ENCODE measurements around the gene RPL5.

The RPL5 gene

DNA sequence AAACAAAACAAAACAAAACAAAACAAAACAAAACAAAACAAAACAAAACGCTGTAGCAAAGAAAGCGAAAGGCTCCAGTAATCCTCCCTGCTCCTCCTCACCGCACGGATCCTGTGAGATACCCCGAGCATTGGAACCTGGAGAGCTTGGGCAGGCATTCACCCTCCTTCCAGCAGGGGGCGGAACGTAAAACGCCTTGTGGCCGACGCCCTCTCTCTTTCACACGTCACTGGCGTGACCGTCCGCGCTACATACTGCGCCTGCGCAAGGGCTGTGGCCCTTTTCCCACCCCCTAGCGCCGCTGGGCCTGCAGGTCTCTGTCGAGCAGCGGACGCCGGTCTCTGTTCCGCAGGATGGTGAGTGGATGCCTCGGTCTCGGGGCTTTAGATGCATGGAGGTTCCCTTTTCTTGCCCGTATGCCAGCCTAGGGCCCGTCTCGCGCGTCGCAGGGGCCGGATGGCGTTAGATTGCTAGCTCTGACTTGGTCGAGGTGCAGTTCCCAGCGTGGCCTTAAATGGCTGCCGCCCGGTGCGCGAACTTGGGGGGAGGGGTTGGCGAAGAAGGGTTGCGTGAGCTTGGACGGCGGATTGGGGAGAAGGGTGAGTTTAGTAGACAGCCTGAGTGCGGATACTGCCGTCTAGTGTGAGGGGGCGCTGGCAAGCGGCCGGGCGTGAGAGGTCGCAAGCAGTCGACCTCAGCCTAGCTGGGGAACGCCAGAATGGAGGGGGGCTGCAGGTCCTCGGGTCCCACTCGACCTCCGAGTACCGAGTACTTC lies at the start of gene RPL5 (continued):
- TF ChIP-seq ZNF777 (tag by site-specific recombination; IDR thresholded peaks at IDR 0.05; ENCODE audit: borderline replicate concordance) (peak; percentile 95), FEZF1 (tag by site-specific recombination; IDR thresholded peaks at IDR 0.05) (0 out of 2 replicates have a peak, but pooled peaks have one; percentile 52), ZNF292 (tag by site-specific recombination; IDR thresholded peaks at IDR 0.05; ENCODE audit: borderline replicate concordance, low read depth) (no peak), ZNF843 (tag by site-specific recombination; IDR thresholded peaks at IDR 0.05) (peak; percentile 85), ZNF26 (tag by site-specific recombination; IDR thresholded peaks at IDR 0.05) (no peak), ZNF555 (tag by site-specific recombination; conservative IDR thresholded peaks at IDR 0.05) (no peak), TSHZ1 (tag by site-specific recombination; IDR thresholded peaks at IDR 0.05; ENCODE audit: borderline replicate concordance) (peak; percentile 55; the same call in 1 of the 2 replicates), ZNF426 (tag by site-specific recombination; IDR thresholded peaks at IDR 0.05) (no peak; the same call in 1 of the 2 replicates), PRDM1 (tag by site-specific recombination; IDR thresholded peaks at IDR 0.05) (no peak), ZNF654 (tag by site-specific recombination; IDR thresholded peaks at IDR 0.05; ENCODE audit: low read depth) (peak; percentile 29), ZNF558 (tag by site-specific recombination; IDR thresholded peaks at IDR 0.05) (0 out of 2 replicates have a peak, but pooled peaks have one; percentile 38), ZNF274 (IDR thresholded peaks at IDR 0.05; ENCODE audit: low read length) (no peak), ZNF274 (tag by site-specific recombination; IDR thresholded peaks at IDR 0.05; ENCODE audit: borderline replicate concordance) (no peak), KLF9 (tag by site-specific recombination; IDR thresholded peaks at IDR 0.05; ENCODE audit: low read depth) (peak; percentile 64), TRIM28 (IDR thresholded peaks at IDR 0.05; ENCODE audit: borderline replicate concordance, low read length) (peak; percentile 79; the same call in 1 of the 2 replicates), RBAK (tag by site-specific recombination; IDR thresholded peaks at IDR 0.05) (no peak), ZNF664 (tag by site-specific recombination; IDR thresholded peaks at IDR 0.05) (peak; percentile 68; the same call in 1 of the 2 replicates), ZNF37A (tag by site-specific recombination; IDR thresholded peaks at IDR 0.05) (no peak), ZNF747 (tag by site-specific recombination; IDR thresholded peaks at IDR 0.05) (no peak), PRDM10 (tag by site-specific recombination; IDR thresholded peaks at IDR 0.05) (peak; percentile 90), WT1 (tag by site-specific recombination; IDR thresholded peaks at IDR 0.05) (peak; percentile 39)
- TF ChIP-seq, protein P1, sequence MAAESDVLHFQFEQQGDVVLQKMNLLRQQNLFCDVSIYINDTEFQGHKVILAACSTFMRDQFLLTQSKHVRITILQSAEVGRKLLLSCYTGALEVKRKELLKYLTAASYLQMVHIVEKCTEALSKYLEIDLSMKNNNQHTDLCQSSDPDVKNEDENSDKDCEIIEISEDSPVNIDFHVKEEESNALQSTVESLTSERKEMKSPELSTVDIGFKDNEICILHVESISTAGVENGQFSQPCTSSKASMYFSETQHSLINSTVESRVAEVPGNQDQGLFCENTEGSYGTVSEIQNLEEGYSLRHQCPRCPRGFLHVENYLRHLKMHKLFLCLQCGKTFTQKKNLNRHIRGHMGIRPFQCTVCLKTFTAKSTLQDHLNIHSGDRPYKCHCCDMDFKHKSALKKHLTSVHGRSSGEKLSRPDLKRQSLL (tag by site-specific recombination; IDR thresholded peaks at IDR 0.05): no peak
- TF ChIP-seq, protein P2, sequence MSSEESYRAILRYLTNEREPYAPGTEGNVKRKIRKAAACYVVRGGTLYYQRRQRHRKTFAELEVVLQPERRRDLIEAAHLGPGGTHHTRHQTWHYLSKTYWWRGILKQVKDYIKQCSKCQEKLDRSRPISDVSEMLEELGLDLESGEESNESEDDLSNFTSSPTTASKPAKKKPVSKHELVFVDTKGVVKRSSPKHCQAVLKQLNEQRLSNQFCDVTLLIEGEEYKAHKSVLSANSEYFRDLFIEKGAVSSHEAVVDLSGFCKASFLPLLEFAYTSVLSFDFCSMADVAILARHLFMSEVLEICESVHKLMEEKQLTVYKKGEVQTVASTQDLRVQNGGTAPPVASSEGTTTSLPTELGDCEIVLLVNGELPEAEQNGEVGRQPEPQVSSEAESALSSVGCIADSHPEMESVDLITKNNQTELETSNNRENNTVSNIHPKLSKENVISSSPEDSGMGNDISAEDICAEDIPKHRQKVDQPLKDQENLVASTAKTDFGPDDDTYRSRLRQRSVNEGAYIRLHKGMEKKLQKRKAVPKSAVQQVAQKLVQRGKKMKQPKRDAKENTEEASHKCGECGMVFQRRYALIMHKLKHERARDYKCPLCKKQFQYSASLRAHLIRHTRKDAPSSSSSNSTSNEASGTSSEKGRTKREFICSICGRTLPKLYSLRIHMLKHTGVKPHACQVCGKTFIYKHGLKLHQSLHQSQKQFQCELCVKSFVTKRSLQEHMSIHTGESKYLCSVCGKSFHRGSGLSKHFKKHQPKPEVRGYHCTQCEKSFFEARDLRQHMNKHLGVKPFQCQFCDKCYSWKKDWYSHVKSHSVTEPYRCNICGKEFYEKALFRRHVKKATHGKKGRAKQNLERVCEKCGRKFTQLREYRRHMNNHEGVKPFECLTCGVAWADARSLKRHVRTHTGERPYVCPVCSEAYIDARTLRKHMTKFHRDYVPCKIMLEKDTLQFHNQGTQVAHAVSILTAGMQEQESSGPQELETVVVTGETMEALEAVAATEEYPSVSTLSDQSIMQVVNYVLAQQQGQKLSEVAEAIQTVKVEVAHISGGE (tag by site-specific recombination; conservative IDR thresholded peaks at IDR 0.05; ENCODE audit: low read depth): peak; percentile 41; the same call in 1 of the 2 replicates
- TF ChIP-seq, protein P3, sequence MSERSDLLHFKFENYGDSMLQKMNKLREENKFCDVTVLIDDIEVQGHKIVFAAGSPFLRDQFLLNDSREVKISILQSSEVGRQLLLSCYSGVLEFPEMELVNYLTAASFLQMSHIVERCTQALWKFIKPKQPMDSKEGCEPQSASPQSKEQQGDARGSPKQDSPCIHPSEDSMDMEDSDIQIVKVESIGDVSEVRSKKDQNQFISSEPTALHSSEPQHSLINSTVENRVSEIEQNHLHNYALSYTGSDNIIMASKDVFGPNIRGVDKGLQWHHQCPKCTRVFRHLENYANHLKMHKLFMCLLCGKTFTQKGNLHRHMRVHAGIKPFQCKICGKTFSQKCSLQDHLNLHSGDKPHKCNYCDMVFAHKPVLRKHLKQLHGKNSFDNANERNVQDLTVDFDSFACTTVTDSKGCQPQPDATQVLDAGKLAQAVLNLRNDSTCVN (tag by site-specific recombination; optimal IDR thresholded peaks at IDR 0.05): peak; percentile 72
